ENCODE data around the gene PMM1. TPM values are rescaled to one million over a fixed set of nuclear protein-coding genes. Genes with fewer than 3 reads are reported as not detected.

The PMM1 gene
- total and polyA plus RNA-seq, 2 of the 13 experiments (the other 11 are each of a cell fraction or from before 2014, with no cell fraction given) = 17.8 to 95.6 TPM

DNA sequence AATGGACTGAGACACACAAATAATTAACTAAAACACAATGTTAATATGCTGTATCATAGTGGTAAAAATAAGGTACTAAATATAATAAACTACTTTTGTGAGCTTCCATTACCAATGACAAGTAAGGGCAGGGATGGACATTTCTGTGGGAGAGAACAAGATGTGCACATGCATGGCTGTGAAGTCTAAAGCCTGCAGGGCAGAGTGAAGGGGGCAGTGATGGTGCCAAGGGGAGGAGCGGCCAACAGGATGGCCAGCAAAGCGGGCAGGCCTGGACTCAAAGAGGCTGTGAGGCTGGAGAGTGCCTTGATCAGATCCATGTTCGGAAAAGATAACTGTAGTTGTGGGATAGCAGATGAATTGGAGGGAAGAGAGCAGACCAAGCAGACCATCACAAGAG, 18.7 kb upstream of the PMM1 start:
- BruUV-seq (replicated peaks) = no TSS peak
- FAIRE-seq = no peak
- WGBS (ENCODE audit: low lambda C conversion rate) = 94% methylated on average over 3 of the region's 3 CpGs
- TF ChIP-seq E2F2 (CRISPR knock-in tag; IDR thresholded peaks at IDR 0.05; ENCODE audit: borderline replicate concordance) (no peak), HNF1B (CRISPR knock-in tag; IDR thresholded peaks at IDR 0.05) (no peak), ZNF569 (CRISPR knock-in tag; IDR thresholded peaks at IDR 0.05; ENCODE audit: borderline replicate concordance) (no peak), POLR2AphosphoS5 (IDR thresholded peaks at IDR 0.05; ENCODE audit: low read depth, low read length) (no peak), ZFP91 (CRISPR knock-in tag; IDR thresholded peaks at IDR 0.05; ENCODE audit: borderline replicate concordance) (no peak), ZNF619 (CRISPR knock-in tag; IDR thresholded peaks at IDR 0.05) (no peak), POLR2G (IDR thresholded peaks at IDR 0.05; ENCODE audit: low read depth, low read length) (no peak), THAP9 (CRISPR knock-in tag; IDR thresholded peaks at IDR 0.05; ENCODE audit: borderline replicate concordance) (no peak), KAT7 (CRISPR knock-in tag; IDR thresholded peaks at IDR 0.05; ENCODE audit: borderline replicate concordance) (no peak), SALL1 (CRISPR knock-in tag; IDR thresholded peaks at IDR 0.05) (no peak), ZBTB10 (CRISPR knock-in tag; IDR thresholded peaks at IDR 0.05; ENCODE audit: borderline replicate concordance) (no peak)
- TF ChIP-seq, protein P1, sequence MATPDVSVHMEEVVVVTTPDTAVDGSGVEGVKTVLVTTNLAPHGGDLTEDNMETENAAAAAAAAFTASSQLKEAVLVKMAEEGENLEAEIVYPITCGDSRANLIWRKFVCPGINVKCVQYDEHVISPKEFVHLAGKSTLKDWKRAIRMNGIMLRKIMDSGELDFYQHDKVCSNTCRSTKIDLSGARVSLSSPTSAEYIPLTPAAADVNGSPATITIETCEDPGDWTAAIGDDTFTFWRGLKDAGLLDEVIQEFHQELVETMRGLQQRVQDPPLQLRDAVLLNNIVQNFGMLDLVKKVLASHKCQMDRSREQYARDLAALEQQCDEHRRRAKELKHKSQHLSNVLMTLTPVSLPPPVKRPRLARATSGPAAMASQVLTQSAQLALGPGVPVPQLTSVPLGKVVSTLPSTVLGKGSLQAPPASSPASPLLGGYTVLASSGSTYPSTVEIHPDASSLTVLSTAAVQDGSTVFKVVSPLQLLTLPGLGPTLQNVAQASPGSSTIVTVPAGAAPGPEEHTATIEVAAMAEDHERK (CRISPR knock-in tag; IDR thresholded peaks at IDR 0.05; ENCODE audit: low read depth) = no peak

More for the DNA sequence above, 18.7 kb upstream of the PMM1 start:
- Histone ChIP-seq H3K4me3 (replicated peaks in 1 of 3; ENCODE audit: insufficient read depth in 1 of 3, low read depth in 2 of 3, low read length in 3 of 3) (no peak overlapping the region), H3K27ac (ENCODE audit: extremely low read length, insufficient read depth, low read length) (no peak overlapping the region), H3K4me2 (ENCODE audit: low read depth, low read length) (no peak overlapping the region), H3K4me1 (ENCODE audit: insufficient read depth, low read length) (peaks cover 10% of the 10 kb centered on the region), H4K20me1 (ENCODE audit: insufficient read depth, low read length) (no peaks in the 10 kb centered on the region), H3K9ac (ENCODE audit: insufficient read depth, low read depth, low read length) (no peak overlapping the region), H3K36me3 (replicated peaks in 1 of 2; ENCODE audit: control insufficient read depth in 1 of 2, insufficient read depth in 2 of 2, low read length in 2 of 2) (peaks cover 14 to 22% of the 10 kb centered on the region in 2 experiments), H3K9me3 (ENCODE audit: low read length) (no peaks in the 10 kb centered on the region), H3K79me2 (ENCODE audit: insufficient read depth, low read length) (no peaks in the 10 kb centered on the region), H3K27me3 (ENCODE audit: control insufficient read depth in 1 of 2, insufficient read depth in 2 of 2, low read length in 2 of 2) (no peaks in the 10 kb centered on the region), H2AFZ (ENCODE audit: low read length) (no peak overlapping the region)
- POLR2A ChIA-PET = interaction anchor here (1.4 kb wide), 1 partner anchor 12 kb away, joined by 3 read pairs; the partner anchor contains the start of genes DESI1 and XRCC6
- CTCF ChIA-PET (ENCODE audit: low intra/inter-chr PET ratio, low total read pairs) = no interaction called here
- no peak for ATAC-seq
- intact Hi-C loops (cut with micrococcal nuclease; ENCODE audit: unreplicated experiment) = no loop called here
- in situ Hi-C loops (cut with HindIII; ENCODE audit: extremely low pct_ligation_motif_present, low pct_unique_long_range_greater_than_20kb) = no loop called here
- DNase-seq (ENCODE audit: low spot score) = no peak

Measured in HepG2 (cell line).